ENCODE measurements around the gene NDUFB7.
"Not testable (repeated sequence)": the region's sequence is repeated elsewhere in the genome, so short reads cannot be mapped to it uniquely, and the experiment has no call there.

The NDUFB7 gene

DNA sequence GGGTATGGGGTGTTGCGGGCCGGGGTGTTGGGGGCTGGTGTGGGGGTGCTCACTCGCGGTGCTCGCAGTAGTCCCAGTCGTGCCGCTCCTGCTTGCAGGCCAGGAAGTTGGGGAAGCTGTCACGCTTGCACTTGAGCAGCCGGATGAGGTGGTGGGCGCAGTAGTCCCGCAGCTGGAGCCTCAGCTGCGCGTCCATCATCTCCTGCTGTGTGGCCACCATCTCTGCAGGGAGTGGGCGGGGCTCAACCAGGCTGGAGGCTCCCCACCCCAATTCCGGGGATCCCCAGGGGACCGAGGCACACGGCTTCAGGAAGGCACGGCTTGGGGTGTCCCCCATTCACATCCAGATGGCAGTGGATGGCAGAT, 5.2 kb downstream of the NDUFB7 start:
- peaks cover 0 to 48% (median 33%) of the 10 kb centered on the region in 4 donors for H3K4me1 ChIP-seq
- H3K27ac ChIP-seq = no peak overlapping the region
- H3K27me3 ChIP-seq = no peaks in the 10 kb centered on the region
- no peaks in the 10 kb centered on the region for H3K9me3 ChIP-seq
- intact Hi-C loops (cut with DNase I; ENCODE audit: low total_unique reads) = loop anchor here (5.0 kb wide), 1 partner anchor 116 kb away; no protein-coding TSS in a partner anchor
- H3K36me3 ChIP-seq = peaks cover 0 to 52% (median 25%) of the 10 kb centered on the region in 3 donors
- no peak overlapping the region for H3K4me3 ChIP-seq
- no peak for DNase-seq
- TF ChIP-seq, protein P1, sequence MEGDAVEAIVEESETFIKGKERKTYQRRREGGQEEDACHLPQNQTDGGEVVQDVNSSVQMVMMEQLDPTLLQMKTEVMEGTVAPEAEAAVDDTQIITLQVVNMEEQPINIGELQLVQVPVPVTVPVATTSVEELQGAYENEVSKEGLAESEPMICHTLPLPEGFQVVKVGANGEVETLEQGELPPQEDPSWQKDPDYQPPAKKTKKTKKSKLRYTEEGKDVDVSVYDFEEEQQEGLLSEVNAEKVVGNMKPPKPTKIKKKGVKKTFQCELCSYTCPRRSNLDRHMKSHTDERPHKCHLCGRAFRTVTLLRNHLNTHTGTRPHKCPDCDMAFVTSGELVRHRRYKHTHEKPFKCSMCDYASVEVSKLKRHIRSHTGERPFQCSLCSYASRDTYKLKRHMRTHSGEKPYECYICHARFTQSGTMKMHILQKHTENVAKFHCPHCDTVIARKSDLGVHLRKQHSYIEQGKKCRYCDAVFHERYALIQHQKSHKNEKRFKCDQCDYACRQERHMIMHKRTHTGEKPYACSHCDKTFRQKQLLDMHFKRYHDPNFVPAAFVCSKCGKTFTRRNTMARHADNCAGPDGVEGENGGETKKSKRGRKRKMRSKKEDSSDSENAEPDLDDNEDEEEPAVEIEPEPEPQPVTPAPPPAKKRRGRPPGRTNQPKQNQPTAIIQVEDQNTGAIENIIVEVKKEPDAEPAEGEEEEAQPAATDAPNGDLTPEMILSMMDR (IDR thresholded peaks at IDR 0.05) = no peak

DNA sequence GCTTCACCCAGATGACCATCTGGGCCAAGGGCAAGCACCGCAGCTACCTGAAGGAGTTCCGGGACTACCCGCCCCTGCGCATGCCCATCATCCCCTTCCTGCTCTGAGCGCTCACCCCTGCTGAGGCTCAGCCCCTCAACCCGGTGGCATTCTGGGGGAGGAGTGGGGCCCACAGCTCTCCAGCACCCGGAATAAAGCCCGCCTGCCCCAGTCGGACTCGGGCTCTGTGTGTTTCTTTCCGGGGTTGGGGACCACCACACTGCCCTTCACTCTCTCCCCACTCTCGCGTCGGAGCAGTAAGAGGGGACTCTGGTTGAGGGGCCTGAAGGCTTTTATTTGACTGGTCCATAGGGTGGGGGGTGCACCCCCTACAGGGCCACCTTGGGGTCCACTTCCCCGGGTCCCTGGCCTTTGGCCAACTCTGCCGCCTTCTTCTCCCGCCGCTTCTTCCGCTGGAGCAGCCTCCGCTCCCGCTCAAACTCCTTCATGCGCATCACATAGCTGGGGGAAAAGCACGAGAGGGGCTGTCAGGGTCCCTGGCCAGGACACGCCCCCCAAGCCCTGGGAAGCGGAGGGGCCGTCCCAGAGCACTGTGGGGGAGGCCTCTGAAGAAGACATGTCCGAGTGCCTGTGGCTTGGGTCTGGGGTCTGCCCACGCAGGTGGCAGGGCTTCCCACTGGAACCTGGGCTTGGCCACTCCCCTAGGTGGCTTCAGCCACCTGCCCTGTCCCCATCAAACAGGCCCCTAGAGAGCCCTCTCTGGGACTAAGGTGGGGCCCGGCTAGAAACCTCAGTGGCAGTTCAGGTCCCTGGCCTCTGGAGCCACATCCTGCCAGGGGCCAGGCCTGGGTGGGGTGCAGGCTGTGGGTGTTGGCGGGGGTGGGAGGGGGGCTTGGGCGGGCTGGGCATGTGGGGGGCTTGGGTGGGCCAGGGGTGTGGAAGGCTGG, 5.8 kb downstream of the NDUFB7 start:
- TF ChIP-seq, protein P1 (IDR thresholded peaks at IDR 0.05) = no peak
- no peaks in the 10 kb centered on the region for H3K9me3 ChIP-seq
- H3K27ac ChIP-seq = no peak overlapping the region
- DNase-seq = no peak
- no peak overlapping the region for H3K4me3 ChIP-seq
- H3K4me1 ChIP-seq = peaks cover 0 to 48% (median 36%) of the 10 kb centered on the region in 4 donors
- no peaks in the 10 kb centered on the region for H3K27me3 ChIP-seq
- H3K36me3 ChIP-seq = peaks cover 0 to 52% (median 25%) of the 10 kb centered on the region in 3 donors
- intact Hi-C loops (cut with DNase I; ENCODE audit: low total_unique reads) = loop anchor here (5.0 kb wide), 1 partner anchor 116 kb away; no protein-coding TSS in a partner anchor

DNA sequence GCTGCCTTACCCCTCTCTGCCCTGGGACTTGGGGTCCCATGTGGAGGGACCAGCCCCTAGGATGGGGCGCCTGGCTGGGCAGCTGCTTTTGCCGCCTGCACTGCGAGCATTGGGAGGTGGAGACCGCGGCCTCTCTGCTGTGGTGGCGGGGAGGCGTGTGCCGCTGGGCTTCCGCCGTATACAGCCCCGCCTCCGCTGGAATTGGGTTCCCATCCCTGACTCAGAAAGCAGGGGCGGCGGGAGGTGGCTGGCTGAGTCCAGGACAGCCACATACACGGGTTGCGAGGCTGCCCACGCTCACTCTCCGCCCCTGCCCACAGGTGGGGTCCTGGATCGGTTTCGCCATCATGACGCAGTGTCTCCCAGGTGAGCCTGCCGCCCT, 6.6 kb downstream of the NDUFB7 start:
- TF ChIP-seq, protein P1 (IDR thresholded peaks at IDR 0.05) = no peak
- DNase-seq = no peak
- intact Hi-C loops (cut with DNase I; ENCODE audit: low total_unique reads) = loop anchor here (5.0 kb wide), 1 partner anchor 117 kb away; no protein-coding TSS in a partner anchor
- Histone ChIP-seq H3K4me1 (peaks cover 0 to 48% (median 35%) of the 10 kb centered on the region in 4 donors), H3K27me3 (no peaks in the 10 kb centered on the region), H3K9me3 (no peaks in the 10 kb centered on the region), H3K27ac (no peak overlapping the region), H3K4me3 (no peak overlapping the region), H3K36me3 (peaks cover 0 to 52% (median 25%) of the 10 kb centered on the region in 3 donors)

DNA sequence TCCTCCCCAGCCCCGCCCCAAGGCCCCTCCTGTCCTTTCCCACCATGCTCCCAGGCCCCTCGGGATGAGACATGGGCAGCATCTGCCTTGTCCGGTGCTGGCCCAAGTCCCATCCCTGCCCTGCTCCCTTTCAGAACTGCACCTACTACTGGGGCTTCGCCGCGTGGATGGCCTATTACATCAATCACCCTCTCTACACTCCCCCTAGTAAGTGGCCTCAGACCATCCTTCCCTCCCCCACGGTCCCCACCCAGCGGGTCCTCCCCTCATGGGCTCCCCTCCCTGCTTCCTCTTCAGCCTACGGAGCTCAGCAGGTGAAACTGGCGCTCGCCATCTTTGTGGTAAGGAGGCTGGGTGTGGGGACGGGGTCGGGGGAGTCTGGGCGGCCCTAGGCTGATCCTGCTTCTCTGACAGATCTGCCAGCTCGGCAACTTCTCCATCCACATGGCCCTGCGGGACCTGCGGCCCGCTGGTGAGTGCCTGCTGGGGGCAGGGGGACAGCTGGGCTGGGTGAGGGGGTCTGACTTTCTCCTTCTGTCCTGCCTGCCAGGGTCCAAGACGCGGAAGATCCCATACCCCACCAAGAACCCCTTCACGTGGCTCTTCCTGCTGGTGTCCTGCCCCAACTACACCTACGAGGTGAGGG, 7.1 kb downstream of the NDUFB7 start:
- intact Hi-C loops (cut with DNase I; ENCODE audit: low total_unique reads) = loop anchor here (5.0 kb wide), 1 partner anchor 118 kb away; no protein-coding TSS in a partner anchor
- Histone ChIP-seq H3K36me3 (peaks cover 0 to 52% (median 25%) of the 10 kb centered on the region in 3 donors), H3K4me1 (peaks cover 0 to 48% (median 34%) of the 10 kb centered on the region in 4 donors)
- not testable (repeated sequence) for H3K4me3 ChIP-seq, H3K9me3 ChIP-seq, H3K27ac ChIP-seq, DNase-seq, H3K27me3 ChIP-seq

DNA sequence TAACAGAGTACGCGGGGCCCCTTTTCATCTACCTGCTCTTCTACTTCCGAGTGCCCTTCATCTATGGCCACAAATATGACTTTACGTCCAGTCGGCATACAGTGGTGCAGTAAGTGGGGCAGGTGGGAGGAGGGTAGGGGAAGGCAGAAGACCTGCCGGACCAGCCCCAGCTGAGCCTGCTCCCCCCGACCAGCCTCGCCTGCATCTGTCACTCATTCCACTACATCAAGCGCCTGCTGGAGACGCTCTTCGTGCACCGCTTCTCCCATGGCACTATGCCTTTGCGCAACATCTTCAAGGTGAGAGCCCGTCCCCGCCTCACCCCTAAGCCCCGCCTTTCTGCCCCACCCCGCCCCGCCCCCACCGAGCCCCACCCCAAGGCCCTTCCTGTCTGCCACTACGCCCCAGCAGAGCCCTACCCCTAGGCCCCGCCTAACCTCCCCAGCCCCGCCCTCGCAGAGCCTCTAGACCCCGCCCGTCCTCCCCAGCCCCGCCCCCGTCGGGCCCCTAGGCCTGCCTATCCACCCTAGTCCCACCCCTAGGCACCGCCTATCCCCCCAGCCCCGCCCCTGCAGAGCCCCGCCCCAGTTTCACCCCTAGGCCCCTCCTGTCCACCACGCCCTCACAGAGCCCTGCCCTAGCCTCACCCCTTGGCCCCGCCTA, 7.7 kb downstream of the NDUFB7 start:
- no peaks in the 10 kb centered on the region for H3K27me3 ChIP-seq
- no peak for DNase-seq
- H3K9me3 ChIP-seq = no peaks in the 10 kb centered on the region
- H3K4me1 ChIP-seq = peaks cover 0 to 47% (median 31%) of the 10 kb centered on the region in 4 donors
- TF ChIP-seq, protein P1 (IDR thresholded peaks at IDR 0.05) = no peak
- H3K4me3 ChIP-seq = no peak overlapping the region
- H3K27ac ChIP-seq = no peak overlapping the region
- intact Hi-C loops (cut with DNase I; ENCODE audit: low total_unique reads) = no loop called here
- H3K36me3 ChIP-seq = peaks cover 0 to 47% (median 25%) of the 10 kb centered on the region in 3 donors

Measured in tibial artery (tissue), 4 donors.